Measurements from ENCODE around the gene MGAM2.
"Not testable (repeated sequence)": the region's sequence is repeated elsewhere in the genome, so short reads cannot be mapped to it uniquely, and the experiment has no call there.

MGAM2 gene

DNA sequence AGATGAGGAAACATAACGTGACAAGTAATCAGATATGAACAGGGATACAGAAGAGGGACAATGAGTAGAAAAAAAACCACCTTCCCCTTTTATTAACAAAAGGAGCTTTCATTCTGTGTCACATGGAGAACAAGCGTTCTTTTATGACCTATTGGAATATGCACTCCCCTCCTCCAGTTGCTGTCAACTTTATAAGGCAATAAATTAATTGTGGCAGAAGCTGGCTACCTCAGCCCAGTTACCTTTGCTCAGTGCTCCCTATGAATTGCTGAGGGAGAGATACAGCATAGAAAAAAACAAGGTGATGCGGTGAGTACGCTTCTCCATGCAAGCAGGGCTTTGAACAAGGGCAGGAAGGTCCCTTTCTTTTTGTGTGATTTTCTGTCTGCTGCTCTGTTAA is at the start of gene MGAM2:
MGAM2 (plus strand) TSS at position 220 of the 400 bp plus-strand sequence. CDS start 5,156 bp downstream, outside the sequence.
- DNase-seq = no peak

DNA sequence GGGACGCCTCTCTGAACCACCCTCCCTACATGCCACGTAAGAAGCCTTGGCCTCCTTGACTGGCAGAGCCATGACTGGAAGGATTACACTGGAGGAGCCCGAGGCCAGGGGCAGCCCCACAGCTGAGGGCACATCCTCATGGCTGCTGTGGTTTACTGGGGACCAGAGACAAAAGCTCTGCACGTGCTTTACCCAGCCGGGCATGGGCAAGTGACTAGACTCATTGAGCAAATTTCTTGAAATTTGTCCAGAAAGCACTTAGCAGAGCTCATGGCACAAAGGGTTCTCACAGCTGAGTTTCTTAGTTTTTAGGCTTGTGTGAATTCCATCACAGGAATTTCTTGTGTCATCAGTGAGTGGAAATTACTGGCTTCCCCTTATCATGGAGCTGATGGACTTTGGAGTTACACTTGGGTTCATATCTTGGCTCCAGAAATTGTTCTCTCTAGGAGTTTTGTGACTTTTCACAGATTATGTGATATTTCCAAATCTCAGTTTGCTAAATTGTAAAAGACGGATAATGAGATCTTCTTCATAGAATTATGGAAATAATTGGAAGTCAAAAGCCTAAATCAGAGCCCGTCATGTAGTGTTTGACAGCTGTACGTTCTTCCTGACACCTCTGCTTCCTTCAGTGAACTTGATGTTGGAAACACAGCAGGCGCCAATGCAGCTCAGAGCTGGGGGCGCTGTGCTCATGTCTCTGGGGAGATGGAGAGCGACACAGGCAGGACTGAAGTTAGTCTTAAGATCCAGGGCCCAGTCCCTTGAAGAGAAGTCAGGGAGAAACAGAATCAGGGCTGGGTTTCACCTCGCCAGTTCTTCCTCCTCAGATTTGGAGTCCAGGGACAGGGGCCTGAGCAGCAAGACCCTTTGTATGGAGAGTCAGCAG is 47.7 kb upstream of the MGAM2 start:
- DNase-seq = no peak

DNA sequence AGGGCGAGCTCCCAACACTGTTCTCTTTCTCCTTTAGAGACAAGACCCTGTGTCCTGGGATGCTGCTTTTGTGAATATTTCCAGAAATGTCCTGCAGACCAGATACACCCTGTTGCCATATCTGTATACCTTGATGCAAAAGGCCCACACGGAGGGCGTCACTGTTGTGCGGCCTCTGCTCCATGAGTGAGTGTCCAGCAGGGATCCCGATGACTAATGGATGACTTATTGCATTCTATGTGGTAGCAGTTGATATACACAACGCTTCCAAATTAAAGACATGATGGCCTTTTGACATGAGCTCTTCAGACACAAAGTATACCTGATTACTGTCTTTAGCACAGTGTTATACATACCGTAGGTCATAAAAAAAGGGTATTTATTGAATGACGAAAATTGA is 45.0 kb upstream of the MGAM2 start:
- no peak for DNase-seq

DNA sequence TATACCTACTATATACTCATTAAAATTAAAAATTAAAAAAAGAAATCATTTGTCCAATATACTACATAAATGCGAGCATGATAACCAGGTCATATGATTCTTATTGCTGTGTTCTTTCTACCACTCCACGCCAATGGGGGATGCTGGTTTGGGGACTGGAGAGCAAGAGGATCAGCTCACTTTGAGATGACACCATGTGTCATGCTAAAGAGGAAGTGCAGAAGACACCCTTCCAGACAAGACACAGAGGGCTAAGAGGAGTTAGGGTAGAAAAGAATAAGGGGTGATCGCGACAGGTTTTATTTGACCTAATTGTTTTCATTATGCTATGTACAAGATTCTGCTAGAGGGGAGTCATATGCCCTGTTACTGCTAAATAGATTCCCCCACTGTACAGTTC is 33.8 kb upstream of the MGAM2 start:
- DNase-seq = no peak

DNA sequence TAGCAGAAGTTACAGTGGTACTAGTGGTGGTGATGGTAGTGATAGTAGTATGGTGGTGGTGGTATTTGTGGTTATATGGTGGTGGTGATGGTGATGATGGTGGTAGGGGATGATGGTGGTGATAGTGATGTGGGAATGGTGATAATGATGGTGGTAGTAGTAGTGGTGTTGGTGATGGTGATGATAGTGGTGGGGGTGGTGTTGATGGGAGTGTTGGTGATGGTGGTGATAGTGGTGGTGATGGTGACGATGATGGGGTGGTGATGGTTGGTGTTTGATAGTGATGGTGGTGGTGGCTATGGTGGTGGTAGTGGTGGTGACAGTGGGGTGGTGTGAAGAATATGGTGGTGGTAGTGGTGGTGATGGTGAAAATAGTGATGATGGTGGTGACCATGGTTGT is 27.9 kb upstream of the MGAM2 start:
- DNase-seq = no peak

DNA sequence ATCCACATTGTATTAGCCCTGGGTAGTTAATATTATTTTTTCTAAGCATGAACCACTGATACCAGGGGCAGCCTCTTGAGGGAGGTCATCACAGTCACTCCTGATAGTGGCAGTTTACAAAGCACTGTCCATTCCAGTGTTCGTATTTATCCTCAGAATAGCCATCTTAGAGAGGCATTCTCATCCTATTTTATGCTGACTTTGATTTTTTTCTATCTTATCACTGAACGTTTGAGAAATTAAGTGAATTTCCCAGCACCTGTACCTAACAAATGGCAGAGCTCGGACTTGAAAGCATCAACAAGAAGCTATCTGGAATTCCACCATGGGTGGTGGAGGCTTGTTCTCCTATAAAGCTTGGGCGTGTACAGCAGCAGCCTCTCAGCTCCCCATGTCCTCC is 26.1 kb upstream of the MGAM2 start:
- DNase-seq = no peak

DNA sequence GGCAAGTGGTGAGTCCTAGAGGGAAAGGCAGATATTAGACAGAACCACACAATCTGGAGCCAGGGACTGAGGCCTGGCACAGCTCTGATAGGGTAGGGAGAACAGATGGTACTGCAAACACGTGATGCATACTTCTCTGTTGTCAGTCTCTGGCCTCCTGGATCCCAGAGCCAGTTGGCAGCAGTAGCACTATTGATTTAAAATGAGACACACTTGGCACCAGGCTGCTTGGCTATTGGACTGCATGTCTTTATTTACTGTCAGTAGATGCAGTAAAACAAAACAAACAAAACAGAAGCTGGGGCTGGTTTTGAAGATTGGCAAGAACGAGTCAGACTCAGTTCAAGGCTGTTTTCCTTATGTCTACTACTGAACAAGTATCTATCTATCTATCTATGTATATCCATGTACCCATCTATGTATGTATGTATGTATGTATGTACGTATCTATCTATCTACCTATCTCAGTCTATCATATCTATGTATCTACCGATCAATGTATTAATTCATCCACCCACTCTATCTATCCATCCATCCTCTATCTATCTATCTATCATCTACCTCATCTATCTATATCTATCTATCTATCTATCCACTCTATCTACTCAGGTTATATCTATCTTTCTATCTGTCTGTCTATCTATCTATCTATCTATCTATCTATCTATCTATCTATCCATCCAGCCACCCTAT is 23.4 kb upstream of the MGAM2 start:
- DNase-seq = no peak

DNA sequence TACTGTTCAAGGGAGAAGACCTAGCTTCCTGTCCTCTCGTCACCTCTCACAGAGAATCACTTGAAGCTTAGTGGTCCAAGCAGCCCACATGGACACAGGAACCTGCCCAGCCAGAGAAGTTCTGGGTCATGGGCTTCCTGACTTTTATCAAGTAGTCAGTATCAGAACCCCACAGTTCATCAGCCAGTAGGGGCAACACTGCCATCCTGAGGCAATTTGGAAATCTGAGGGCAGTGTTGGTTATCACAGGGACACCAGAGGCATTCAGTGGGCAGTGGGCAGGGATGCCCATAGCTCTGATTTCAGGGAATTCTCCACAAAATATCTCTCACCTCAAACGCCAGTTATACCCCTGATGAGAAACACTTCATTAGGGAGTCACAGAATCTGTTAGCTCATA is 22.5 kb upstream of the MGAM2 start:
- DNase-seq = no peak

DNA sequence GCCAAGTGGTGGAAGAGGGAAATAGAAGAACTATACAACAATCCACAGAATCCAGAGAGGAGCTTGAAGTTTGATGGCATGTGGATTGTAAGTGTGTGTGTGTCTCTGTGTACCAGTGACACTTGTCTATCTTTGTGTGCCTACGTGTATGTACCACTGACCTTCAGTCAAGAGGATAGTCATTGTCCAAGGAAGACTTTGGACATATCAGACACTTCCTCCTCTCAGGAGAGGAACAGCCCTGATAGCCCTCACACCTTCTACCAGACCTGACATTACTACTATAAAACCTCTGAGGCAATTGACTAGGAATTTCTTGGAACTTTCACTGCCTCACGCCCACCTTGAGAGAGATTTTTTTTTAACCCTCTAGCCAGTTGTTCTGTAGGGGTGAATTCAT is 19.6 kb upstream of the MGAM2 start:
- DNase-seq = no peak

DNA sequence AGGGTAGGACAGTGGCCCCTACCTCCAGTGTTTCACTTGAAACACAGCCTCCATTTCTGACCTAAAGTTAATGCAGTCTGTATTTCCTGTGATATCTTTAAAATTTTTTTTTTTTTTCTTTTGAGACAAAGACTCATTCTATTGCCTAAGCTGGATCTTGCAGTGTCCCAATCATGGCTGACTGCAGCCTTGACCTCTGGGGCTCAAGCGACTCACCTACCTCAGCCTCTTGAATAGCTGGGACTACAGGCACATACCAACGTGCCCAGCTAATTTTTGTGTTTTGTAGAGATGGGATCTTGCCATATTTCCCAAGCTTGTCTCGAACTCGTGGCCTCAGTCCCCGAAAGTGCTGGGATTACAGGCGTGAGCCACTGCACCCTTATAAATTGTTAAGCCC is 16.7 kb upstream of the MGAM2 start:
- no peak for DNase-seq

DNA sequence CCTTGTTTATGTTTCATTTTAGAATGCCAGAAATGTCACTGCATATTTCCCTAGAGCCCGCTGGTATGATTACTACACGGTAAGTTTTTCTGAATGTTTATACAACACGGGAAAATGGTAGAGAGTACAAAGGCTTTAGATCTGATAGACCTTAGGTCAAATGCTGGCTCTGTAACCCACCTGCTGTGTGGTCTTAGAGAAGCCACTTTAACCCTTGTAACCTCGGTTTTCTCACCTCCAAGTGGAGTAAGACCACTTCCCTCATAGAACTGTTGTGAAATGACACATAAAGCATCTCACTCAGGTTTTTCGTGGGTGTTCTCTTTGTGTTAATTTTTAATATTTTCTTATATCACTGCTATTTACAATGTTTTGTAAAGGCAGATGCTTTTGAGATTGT is 13.9 kb upstream of the MGAM2 start:
- DNase-seq = no peak

DNA sequence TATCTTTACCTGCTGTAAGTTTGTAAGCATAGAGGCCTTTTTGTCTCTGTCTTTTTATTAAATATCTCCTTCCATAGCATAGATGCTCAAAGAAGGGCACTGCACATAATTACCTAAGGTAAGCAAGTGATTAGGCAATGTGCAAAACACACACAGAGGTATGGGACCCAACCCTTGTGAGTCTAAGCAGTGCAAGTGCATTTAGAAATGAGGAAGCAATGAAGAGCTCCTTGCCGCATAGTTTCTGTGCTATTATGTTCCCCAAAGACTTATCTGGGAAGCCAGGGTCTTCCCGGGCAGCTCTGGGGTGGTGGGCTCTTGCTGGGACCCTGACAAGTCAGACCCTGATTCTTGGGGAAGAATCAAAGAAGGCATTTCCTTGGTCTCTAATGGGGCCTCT is 13.5 kb upstream of the MGAM2 start:
- DNase-seq = no peak

DNA sequence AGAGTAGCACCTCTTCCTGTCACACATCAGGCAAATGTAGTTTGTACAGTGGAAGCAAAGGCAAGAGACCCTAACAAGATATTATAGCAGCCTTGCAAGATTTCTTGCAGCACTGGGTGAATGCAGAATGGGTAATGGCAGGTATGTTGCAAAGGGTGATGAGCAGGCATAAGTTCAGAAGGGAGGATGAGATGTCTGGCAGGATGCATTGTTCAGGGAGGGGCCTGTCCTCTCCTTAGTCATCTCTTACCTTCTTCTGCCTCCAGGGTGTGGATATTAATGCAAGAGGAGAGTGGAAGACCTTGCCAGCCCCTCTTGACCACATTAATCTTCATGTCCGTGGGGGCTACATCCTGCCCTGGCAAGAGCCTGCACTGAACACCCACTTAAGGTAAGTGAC is 12.2 kb upstream of the MGAM2 start:
- not testable (repeated sequence) for DNase-seq

DNA sequence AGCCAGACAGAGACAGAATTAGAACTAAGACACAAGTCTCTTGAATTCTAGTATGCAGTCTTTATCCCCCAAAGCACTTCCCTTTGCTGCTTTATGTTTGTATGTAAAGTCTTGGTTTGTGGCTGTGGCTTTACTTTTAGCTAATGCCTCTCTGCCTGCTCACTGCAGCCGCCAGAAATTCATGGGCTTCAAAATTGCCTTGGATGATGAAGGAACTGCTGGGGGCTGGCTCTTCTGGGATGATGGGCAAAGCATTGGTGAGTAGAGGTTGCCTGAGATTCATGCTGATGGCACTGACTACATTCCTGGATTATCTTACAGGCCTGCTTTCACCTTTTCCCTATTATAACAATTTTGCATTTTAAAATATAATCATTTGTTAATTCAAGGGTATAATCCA is 10.9 kb upstream of the MGAM2 start:
- no peak for DNase-seq

DNA sequence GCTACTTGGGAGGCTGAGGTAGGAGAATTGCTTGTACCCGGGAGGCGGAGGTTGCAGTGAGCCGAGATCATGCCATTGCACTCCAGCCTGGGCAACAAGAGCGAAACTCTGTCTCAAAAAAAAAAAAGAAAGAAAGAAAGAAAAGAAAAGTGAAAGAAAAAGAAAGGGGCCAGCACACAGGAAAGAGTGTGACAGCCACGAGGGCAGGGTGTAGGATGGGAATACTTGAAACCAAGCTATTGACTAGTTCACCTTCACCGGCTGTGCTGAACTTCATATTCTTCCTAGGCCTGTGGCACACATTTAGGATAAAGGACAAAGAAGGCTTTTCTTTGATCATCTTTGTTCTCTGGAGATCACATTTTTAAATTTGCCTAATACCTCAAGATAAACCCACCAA is 9.7 kb upstream of the MGAM2 start:
- DNase-seq = not testable (repeated sequence)

DNA sequence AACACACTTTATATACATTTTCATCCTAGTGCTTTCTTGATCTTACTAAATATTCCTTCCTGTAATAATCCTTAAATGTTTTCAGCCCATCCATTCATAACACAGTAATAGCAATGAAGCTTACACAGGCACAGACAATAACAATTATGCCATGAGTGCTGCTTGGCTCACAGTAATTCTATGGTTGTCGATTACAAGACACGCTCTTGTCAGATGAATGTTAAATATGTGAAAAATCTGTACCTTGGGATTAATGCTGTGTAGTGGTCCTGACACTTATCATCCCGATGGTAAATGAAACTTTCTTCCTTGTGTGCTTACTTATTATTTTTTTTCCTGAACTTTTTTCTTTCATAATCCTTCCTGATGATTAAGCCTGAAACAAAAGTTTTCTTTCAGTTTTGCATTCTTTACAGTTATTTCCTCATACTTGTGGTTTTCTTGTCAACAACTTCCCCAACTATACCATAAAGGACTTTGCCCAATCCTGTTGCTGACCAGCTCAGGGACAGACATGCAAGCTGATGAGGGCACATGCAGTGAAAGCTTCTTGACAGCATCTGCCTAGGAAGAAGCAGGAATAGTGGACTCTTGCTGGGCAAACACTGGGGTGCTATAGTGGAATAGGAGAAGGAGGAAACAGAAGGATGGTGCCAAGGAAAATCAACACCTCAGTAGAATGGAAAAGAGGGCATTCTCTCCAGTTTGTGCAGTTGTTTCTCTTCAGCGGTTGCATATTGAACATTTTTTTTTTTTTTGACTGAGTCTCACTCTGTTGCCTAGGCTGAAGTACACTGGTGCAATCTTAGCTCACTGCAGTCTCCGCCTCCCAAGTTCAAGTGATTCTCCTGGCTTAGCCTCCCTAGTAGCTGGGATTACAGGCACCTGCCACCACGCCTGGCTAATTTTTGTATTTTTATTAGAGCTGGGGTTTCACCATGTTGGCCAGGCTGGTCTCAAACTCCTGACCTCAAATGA is 6.7 kb upstream of the MGAM2 start:
- DNase-seq = no peak

DNA sequence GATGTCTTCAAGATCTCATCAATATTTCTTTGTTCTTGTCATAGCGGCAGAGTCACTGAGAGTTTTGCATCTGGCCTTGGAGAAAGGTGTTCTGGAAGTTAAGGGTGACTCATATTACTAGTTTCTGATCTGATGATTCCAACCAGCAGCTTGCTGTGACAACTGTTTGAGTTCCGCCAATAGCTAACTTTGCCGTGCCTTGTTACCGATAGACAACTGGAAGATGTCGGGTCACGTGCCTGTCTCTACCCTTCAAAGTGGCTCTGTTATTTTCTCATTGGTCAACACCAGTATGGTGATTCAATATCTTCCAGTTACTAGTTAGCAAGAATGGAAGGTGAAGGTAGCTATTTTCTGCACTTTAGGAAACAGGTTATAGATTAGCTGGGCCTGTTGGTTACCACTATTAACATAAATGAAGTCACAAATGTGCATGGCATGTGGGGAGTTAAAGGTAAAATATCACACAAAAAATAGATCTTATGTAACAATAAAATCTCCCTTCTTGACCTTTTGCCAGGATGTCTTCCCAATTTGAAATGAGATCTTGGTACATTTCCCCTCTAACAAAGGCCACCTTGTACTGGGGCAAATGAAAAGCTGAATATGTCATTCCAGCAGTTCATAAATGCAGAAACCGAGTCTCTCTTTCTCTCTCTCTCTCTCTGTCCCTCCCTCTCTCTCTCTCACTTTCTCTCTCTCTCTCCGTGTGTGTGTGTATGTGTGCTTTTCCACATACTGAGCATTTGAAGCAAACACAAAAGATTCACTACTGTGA is 2.6 kb upstream of the MGAM2 start:
- DNase-seq = no peak

DNA sequence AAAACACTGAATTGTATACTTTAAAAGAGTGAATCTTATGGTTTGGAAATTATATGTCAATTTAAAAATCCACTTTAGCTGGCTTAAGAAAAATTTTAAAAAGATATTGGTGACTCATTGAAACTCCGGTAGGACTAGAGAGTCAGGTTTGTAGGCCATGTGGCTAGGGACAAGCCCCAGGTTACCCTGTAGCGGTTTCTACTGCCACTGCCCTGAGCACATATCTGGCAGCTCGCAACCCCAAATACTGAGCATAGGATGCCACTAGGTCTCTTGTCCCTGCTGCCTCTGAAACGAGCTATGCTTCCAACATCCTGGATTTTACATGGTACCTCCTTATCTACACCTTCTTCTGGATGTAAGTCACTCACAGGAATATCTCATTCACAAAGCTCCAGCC is 1.4 kb upstream of the MGAM2 start:
- DNase-seq = no peak

DNA sequence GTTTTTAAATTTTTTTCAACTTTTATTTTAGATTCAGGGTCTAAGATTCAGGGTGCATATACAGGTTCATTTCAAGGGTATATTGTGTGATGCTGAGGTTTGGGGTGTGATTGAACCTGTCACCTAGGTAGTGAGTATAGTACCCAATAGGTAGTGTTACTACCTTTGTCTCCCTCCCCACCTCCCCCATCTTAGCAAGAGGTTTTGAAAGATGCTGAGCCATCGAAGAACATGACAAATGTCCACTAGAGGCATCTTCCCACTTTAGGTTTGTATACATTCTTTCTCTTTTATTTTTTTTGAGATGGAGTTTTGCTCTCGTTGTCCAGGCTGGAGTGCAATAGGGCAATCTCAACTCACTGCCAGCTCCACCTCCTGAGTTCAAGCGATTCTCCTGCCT is 880 bp upstream of the MGAM2 start:
- no peak for DNase-seq

DNA sequence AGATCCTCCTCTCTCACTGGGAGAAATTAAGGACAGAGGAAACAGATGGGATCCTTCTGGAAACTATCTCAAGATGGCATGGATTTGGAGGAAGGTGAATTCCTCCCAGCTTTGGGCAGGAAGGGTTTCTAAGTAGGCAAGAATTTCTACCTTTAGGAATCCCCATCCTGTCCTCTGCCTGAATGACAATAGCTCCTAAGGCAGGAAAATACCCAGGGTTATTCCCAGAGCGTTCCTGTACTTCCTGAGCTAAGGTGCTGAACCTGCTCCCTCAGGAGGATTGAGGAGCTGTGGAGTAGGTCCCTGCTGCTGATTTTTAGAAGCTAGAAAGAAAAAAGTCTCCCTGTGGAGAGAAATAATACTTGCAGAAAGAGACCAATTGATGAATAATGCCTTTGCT is 568 bp downstream of the MGAM2 start:
- no peak for DNase-seq

DNA sequence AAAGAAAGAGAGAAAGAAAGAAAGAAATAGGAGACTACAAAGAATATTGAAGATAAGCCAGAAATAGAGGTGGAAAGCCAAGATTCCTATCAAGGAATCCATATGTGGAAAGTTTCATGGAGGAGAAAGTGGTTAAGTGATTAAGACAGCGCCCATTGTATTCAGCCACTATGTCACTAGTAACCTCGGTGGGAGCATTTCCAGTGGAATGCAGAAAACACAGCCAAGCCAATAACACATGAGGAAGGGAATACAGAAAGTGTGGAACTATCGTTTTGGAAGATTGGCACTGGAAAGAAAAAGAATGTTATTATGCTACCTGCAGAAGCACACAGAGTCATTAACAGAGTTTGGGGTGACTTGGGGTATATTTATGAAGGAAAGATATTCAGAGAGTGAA is 2.7 kb downstream of the MGAM2 start:
- DNase-seq = no peak

DNA sequence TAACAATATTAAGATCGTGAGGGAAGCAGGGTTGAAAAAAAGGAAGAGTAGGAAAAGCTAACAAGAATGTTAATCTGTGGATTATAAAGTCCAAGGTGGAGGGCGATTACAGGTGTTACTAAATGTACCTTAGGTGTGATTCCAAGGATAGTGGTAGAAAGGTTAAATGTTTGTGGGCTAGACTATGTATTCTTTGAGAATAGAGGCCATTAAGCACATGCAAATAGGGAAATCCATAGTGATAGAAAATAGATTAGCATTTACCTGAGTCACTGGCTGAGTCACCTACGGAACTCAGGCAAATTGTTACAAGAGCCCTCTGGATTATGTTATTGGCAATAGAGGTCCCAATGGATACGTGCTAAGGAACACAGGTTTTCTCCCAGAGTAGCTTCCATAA is 9.0 kb downstream of the MGAM2 start:
- DNase-seq = no peak

DNA sequence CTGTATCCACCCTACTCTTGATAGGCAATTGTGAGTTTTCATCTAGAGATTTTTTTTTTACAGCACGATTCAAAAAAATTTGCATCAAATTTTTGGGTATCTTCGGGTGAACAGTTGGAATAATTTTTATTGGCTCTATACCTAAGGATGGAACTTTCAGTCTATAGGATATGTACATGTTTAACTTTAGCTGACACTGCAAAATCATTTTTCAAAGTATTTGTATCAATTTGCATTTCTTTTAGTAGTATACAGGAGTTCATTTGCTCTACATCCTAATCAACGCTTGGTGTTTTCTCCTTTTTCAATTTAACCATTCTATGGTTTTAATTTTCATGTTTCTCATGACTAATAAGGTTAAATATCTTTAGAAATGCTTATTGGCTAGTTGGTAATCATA is 11.7 kb downstream of the MGAM2 start:
- DNase-seq = no peak

Measured in activated CD4-positive, alpha-beta T cell treated with anti-CD3 and anti-CD28 coated beads, Interleukin-10, Interleukin-2, amounts not matched to agents 100 ng/mL and 50 ng/mL, durations not matched to agents 16 hours and 8 hours (primary cell).